Stimulated activated CD8-positive, alpha-beta memory T cell treated with anti-CD3 and anti-CD28 coated beads, Interleukin-2, amount 100 ng/mL, for 1 hour (primary cell): Measurements from ENCODE around the gene BTG2.

Experiments used
- DNase-seq, 2 donors: peaks; one replicate each; pipeline ENCODE4 v3.0.0-alpha.2; 2020; ENCODE audit warnings: low read depth in 2 of 2

Gene BTG2

GRCh38 chr1:203316626-203317093 lies 11.3 kb downstream of the BTG2 start:
- DNase-seq: no peak

- DNase-seq: no peak
These were observed 12.3 kb downstream of the BTG2 start for GRCh38 chr1:203317429-203318228.

DNA sequence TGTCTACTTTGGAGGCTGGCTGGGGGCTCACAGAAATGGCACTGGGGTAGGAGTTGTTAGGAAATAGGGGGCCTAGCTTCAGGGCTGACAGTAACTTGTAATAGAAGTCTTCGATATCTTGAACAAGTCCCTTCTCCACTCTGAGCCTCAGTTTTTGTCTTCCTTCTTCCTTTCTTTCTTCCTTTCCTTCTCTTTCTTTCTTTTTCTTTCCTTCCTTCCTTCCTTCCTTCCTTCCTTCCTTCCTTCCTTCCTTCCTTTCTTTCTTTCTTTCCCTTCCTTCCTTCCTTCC lies 12.9 kb downstream of the BTG2 start:
- DNase-seq: no peak

GRCh38 chr1:203320591-203321272 lies 15.4 kb downstream of the BTG2 start:
- DNase-seq: no peak

- DNase-seq: no peak
These were observed 16.1 kb downstream of the BTG2 start for GRCh38 chr1:203321273-203322052.

DNA sequence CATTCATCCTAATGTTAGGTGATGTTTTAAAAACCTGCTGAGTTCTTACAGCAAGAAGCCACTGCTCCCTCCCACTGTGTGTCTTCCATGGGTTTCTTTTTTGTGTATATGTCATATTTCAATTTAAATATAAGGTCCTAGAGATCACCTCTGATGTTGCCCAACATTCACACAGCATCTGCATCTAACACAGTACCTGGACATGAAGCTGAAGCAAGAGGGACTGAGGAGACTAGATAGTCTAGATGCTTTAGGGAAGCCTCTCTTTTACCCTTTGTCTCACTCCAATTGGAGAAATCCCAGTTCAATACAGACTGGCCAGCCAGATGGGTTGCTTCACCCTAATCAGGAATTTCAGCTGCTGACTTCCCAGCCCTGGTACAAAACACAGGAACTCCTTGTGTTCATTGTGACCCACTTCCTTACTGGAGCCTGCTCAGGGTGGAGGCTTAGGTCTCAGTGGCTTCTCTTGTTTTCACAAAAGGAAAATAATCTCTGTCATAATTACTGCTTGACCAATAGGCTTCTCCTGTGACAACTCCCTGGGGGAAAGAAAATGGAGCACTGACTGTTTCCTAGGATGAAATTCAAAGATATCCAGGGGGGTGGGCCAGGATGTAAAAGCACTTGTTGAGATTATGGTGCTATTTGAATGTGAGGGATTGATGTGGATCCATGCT lies 17.3 kb downstream of the BTG2 start:
- no peak for DNase-seq

DNA sequence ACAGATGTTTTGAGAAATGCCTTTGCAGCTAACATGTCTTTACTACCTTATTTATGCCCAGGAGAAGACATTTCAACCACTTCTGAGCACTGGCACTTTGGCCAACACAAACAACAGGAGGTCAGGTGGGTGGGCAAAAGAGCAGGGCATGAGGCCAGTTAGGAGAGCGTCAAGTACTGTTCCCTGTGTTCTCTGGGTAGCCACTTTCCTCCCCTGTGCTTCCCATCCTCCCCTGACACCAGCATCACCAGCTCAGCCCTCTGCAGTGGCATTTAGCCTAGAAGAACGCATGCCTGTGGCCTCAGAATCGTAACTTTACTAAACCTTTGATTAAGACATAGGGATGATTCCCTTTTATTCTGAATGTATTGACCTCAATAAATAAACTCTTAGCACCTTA lies 18.3 kb downstream of the BTG2 start:
- no peak for DNase-seq

DNA sequence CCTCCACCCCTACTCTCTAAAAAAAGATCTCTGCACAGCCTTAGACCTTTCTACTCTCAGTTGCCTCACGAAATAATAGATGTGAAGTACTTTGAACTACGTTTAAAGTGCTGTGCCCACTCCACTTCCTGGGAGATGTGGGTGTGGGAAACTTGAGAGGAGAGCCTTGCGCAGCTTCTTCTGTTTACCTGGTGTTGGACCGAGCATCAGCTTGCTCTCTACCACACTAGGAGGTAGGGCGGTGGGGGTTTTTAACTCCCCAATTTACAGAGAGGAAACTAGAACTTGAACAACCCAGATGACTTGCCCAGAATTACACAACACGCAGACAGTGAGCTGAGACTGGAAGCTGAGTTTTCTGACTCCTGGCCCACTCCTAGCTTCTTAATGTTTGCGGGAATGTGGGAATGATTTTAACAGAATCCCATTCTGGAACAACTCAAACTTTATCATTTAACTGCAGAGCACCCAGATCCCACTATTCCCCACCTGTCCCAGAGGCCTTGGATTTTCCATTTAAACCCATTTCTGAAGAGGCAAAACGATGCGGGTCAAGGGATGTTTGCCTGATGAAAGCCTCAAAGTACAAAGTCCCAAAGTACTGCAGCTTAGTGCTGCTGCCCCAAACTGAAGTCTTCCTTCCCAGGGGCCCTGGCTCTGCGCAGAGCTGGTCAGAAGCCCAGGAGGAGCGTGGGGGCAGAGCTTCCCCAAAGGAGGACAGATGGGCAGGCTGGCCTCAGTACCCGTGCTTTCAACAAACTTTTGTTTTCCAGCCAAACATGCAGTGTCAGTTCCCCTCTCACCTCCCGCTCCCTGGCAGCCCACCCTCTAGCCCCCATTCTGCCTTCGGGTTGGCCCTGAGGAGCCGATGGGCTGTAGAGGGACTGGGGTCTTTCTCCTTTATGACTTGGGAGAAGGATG lies 19.0 kb downstream of the BTG2 start:
- no peak for DNase-seq

DNA sequence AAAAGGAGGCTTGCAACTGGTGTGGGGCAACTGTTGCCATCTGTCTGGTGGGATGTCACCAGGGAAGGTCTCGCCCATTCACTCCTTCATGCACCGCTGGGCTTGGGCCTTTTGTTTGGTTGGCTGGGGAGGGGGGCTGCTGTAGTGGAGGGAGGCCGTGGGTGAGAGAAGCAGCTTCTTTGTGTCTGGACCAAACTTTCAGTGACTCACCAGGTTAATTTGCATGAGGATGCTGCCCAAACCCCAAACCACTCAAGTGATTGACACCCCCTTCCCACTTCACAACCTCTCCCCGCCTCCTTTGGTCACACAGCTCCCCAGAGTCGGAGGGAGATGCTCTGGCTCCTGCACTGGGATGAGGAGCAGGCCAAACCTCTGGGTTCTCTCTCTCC lies 19.7 kb downstream of the BTG2 start:
- no peak for DNase-seq

- no peak for DNase-seq
These were observed 20.2 kb downstream of the BTG2 start for GRCh38 chr1:203325418-203326091.

DNA sequence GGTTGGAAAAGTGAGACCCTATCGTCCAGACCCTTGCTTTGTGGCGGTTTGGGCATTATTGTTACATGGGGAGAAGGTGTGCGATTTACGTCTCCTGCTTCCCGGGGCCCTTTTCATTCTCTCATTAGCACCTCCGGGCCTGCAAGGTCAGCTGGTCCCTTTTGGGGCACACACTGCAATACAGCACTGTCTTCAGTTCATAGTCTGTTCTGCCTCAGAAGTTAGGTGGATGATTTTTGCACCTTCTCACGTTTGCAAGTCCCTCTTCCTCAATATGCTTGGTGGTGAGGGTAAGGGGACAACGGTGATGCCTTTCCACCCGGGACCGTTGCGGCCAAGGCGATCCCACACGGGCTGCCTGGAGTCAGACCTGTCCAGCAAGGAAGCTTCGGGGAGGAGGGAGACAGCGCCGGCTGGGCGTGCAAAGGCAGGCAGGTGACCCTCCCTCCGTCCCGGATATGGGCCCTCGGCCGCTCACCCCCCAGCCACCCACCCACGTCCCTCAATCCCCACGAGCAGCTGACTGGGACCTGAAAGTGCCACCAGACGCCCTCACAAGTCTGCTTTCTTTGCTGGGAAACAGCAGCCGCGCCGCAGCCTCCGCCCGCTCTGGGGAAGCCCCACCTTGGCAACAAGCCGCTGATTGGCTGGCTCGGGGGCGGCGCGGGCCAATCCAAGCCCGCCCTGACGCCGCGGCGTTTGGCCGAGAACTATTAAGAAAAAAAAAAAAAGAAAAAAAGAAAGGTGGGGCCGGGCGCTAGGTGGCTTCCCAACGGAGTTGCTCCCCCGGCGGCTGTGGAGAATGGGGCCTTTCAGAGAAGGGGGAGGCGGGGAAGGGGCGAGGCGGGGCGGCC lies 21.7 kb downstream of the BTG2 start:
- peak; percentile 87 to 92 for DNase-seq

DNA sequence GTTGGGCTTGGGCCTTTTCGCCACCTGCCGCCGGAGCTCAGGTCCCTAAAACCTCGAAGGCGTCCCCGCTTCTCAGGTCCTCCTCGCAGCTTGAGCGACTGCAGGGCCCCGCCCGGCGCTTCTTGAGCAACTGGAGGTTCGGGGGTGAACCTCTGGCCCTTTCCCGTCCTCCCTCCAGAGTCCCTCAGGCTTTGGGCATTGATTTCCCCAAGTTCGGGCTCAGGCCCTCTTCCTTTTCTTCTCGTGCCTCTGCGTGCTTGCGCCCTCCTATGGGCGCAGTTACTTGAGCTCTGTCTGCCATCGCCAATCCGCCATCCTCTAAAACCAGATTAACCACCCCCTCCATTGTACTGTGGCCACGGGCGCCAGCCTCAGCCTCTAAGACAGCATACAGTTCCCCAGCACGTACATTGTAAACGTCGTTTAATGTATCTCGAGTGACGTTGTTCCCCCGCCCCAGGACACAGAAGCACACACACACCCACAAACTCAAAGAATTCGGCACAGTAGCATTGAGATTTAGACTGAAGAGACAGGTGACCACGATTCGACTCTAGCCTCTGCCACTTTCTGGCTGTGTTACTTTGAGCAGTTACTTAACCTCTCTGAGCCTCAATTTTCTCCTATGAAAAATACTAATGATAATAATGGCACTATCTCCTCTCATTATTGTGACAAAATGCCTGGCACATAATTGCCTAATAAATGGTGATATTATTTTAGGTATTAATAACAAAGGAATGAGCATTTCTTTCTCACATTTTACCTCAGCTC lies 22.6 kb downstream of the BTG2 start:
- DNase-seq: no peak

DNA sequence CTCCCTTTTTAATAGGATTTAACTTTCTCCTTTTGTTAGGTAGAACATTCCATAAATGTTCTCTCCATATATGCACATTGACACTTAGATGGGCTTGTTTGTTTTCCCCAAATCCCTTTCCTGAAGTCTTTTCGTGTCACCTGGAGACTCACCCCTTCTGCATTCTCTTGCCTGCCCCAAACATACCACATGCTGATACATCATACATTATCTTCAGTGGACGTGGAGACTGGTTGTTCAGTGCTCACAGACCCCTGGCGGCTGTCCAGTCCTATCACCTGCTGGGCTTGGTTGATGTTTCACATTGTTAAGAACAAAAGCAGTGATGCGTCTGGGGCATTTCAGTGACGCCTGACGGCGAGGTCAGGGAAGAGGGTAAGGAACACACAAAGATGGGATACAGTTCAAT lies 23.4 kb downstream of the BTG2 start:
- DNase-seq: no peak

GRCh38 chr1:203331224-203331623 lies 25.9 kb downstream of the BTG2 start:
- DNase-seq: no peak

- no peak for DNase-seq
These were observed 30.2 kb downstream of the BTG2 start for GRCh38 chr1:203335503-203335902.

GRCh38 chr1:203336097-203336496 lies 30.8 kb downstream of the BTG2 start:
- no peak for DNase-seq

GRCh38 chr1:203338335-203339036 lies 33.2 kb downstream of the BTG2 start:
- DNase-seq: peak in 1 of 2 donors; percentile 45
